Measurements from ENCODE around the gene DR1.
A peak's percentile ranks its signal among the peaks of the same experiment; 100 is the strongest.

DR1 gene

DNA sequence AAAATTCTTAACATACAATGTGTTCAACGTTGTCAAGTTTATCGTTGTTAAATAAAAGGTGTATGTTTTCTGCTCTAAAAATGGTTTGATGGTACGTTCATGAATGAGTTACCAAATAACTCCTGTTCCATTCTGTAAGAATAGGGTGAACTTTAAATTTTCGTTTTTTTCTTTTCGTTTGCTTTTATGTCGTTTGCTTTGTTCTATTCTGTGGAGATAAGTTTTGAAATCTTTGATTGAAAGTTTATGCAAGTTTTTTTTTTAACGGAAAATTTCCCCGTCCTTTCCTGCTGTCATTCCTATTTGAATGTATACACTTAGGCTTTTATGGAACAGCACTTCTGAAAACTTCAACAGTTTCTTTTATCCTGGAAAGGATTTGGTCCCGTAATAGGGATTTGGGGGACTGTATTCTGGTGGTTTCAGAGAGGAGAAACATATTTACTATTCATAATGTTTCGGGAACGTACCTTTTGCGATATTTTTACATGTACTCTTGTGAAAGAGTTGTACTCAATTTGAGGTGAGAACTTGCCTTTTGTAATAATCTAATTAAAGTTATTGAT is 1.7 kb downstream of the DR1 start:
- H4K91ac ChIP-seq (ENCODE audit: low read length) = no peak overlapping the region
- H2BK12ac ChIP-seq (ENCODE audit: low read length in 2 of 2) = no peak overlapping the region
- no peak for DNase-seq
- no peak overlapping the region for H2BK15ac ChIP-seq (ENCODE audit: low read depth, poor library complexity, severe bottlenecking)
- H3K27me3 ChIP-seq (ENCODE audit: control insufficient read depth in 1 of 2, insufficient read depth in 1 of 2, low read length in 2 of 2) = no peaks in the 10 kb centered on the region
- H3K14ac ChIP-seq (ENCODE audit: low read length in 2 of 2) = no peak overlapping the region
- H3K36me3 ChIP-seq (ENCODE audit: control insufficient read depth in 1 of 2, insufficient read depth in 2 of 2, low read depth in 1 of 2, low read length in 2 of 2) = peaks cover 0 to 3% of the 10 kb centered on the region in 2 experiments
- no peak overlapping the region for H3K27ac ChIP-seq (ENCODE audit: low read length, poor library complexity, severe bottlenecking)
- no peak overlapping the region for H3K23ac ChIP-seq (ENCODE audit: low read length in 2 of 2)
- no peak overlapping the region for H2AK5ac ChIP-seq (ENCODE audit: low read length, severe bottlenecking)
- H3K18ac ChIP-seq (ENCODE audit: low read depth in 1 of 2, low read length in 2 of 2) = no peak overlapping the region
- peaks cover 4% of the 10 kb centered on the region for H3K79me1 ChIP-seq (replicated peaks; ENCODE audit: low read length, poor library complexity, severe bottlenecking)
- H2BK5ac ChIP-seq (ENCODE audit: low read depth, low read length, poor library complexity, severe bottlenecking) = no peak overlapping the region
- WGBS = 12% methylated on average over 10 of the region's 12 CpGs
- H3K9me3 ChIP-seq (ENCODE audit: control insufficient read depth, low read length) = no peaks in the 10 kb centered on the region
- no peak overlapping the region for H2AFZ ChIP-seq (ENCODE audit: low read depth, low read length)
- H3K4me3 ChIP-seq (ENCODE audit: insufficient read depth in 1 of 2, low read depth in 1 of 2, low read length in 2 of 2) = peak overlapping the region in 1 of 2 experiments; percentile 95
- no peak overlapping the region for H2BK120ac ChIP-seq (ENCODE audit: low read depth, low read length)
- no peak overlapping the region for H3K4ac ChIP-seq (ENCODE audit: low read depth in 1 of 2, low read length in 2 of 2)
- peak overlapping the region; percentile 92 for H3K4me2 ChIP-seq (ENCODE audit: low read length, poor library complexity, severe bottlenecking)
- peak overlapping the region; percentile 99 for H3K9ac ChIP-seq (ENCODE audit: low read length)
- H3K4me1 ChIP-seq (ENCODE audit: control insufficient read depth, insufficient read depth, low read depth, low read length) = peaks cover 4% of the 10 kb centered on the region
- no peak overlapping the region for H4K8ac ChIP-seq (ENCODE audit: low read length)

DNA sequence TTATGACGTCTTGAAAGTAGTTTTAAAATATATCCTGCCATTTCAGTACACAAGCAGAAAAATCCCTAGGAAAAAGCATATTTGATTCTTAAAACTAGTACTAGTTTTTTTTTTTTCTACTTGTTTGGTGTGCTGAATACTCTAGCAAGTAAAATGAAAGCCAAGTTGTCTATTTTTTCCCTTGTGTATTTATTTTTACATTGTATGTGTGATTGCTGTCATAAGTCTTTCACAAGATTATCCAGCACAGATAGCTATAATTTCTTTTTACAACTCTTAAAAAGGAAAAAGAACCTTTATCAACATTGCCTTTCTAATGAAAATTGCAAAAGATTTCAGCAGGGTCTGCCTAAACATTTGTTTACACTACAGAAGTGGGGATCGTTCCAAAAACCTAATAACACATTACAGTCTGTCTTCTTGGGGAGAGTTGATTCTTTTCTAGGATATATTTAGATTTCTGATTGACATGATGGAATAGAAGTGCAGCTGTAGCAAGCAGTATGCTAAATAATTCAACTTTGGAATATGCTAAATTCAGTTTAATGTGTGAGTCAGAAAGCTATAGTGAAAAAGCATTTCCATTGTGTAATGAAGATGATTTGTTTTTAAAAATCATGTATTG is 2.5 kb downstream of the DR1 start:
- no peak overlapping the region for H2BK15ac ChIP-seq (ENCODE audit: low read depth, poor library complexity, severe bottlenecking)
- H2AK5ac ChIP-seq (ENCODE audit: low read length, severe bottlenecking) = no peak overlapping the region
- peaks cover 3% of the 10 kb centered on the region for H3K79me1 ChIP-seq (replicated peaks; ENCODE audit: low read length, poor library complexity, severe bottlenecking)
- no peak overlapping the region for H3K14ac ChIP-seq (ENCODE audit: low read length in 2 of 2)
- H3K27ac ChIP-seq (ENCODE audit: low read length, poor library complexity, severe bottlenecking) = no peak overlapping the region
- H2BK120ac ChIP-seq (ENCODE audit: low read depth, low read length) = no peak overlapping the region
- no peak overlapping the region for H2BK12ac ChIP-seq (ENCODE audit: low read length in 2 of 2)
- no CpG with 5 or more reads among the region's 2 CpGs for WGBS
- H2BK5ac ChIP-seq (ENCODE audit: low read depth, low read length, poor library complexity, severe bottlenecking) = no peak overlapping the region
- H3K9me3 ChIP-seq (ENCODE audit: control insufficient read depth, low read length) = no peaks in the 10 kb centered on the region
- no peak overlapping the region for H2AFZ ChIP-seq (ENCODE audit: low read depth, low read length)
- no peak overlapping the region for H4K8ac ChIP-seq (ENCODE audit: low read length)
- peak overlapping the region; percentile 99 for H3K9ac ChIP-seq (ENCODE audit: low read length)
- H3K4me2 ChIP-seq (ENCODE audit: low read length, poor library complexity, severe bottlenecking) = peak overlapping the region; percentile 21
- peaks cover 0 to 3% of the 10 kb centered on the region in 2 experiments for H3K36me3 ChIP-seq (ENCODE audit: control insufficient read depth in 1 of 2, insufficient read depth in 2 of 2, low read depth in 1 of 2, low read length in 2 of 2)
- H3K4me3 ChIP-seq (ENCODE audit: insufficient read depth in 1 of 2, low read depth in 1 of 2, low read length in 2 of 2) = peak overlapping the region in 1 of 2 experiments; percentile 95
- no peak overlapping the region for H4K91ac ChIP-seq (ENCODE audit: low read length)
- peaks cover 4% of the 10 kb centered on the region for H3K4me1 ChIP-seq (ENCODE audit: control insufficient read depth, insufficient read depth, low read depth, low read length)
- no peak overlapping the region for H3K4ac ChIP-seq (ENCODE audit: low read depth in 1 of 2, low read length in 2 of 2)
- no peak overlapping the region for H3K18ac ChIP-seq (ENCODE audit: low read depth in 1 of 2, low read length in 2 of 2)
- DNase-seq = no peak
- no peaks in the 10 kb centered on the region for H3K27me3 ChIP-seq (ENCODE audit: control insufficient read depth in 1 of 2, insufficient read depth in 1 of 2, low read length in 2 of 2)
- no peak overlapping the region for H3K23ac ChIP-seq (ENCODE audit: low read length in 2 of 2)

DNA sequence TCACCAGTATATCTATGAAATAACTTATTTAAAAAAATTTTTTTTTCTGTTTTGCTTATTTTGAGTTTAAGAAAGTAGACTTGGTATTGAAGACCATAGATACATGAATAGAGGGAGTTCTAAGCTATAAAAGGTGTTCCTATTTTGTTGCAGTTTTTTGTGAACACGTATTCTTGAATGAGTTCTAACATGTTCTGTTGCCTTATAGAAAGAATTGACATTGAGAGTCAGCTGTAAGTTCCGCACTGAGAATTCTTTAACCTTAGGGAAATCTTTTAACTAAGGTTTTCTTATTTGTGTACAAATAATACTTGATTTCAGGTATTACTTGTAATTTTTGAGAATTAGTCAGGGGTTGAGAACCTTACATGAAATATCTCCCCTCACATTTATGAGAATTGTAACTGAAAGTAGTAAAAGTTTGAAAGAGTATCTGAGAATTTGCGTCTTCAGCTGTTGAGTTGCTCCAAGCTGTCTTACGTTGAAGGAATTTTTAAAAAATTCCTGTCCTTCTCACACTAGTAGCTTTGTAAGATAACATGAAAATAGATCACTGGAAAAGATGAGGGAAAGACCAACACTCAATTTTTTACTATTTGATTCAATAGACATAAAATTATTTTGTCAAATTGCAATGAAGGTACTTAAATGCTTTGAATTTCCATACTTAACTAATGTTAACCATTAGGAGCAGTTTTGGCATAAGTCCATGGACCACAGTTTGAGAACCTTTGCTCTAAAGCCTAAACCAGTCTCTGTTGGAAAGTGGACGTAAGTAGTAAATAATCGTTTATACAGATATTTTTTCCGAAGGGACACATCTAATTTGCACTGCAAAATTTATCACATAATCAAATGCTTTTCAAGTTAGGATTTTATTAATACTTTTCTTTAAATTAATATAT is 3.8 kb downstream of the DR1 start:
- peak; percentile 42 for DNase-seq

DNA sequence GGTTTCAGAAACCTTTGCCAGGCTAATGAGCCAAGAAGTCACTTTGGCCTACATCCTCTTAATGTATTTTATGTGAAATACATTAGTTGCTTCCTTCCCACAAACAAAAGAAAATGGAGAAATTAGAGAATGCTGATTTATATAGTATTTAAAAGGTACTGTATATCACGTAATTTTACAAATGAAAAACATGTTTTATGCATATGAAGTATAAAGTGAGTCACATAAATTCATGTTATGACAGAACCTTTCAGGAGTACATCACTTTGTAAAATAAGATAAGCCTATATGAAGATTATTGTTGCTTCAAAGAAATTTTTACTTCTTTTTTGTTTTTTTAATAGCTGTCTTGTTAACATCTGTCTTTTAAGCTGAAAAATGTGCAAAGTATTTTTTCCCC is 4.6 kb downstream of the DR1 start:
- H3K4me1 ChIP-seq (ENCODE audit: control insufficient read depth, insufficient read depth, low read depth, low read length) = peaks cover 3% of the 10 kb centered on the region
- peak overlapping the region; percentile 27 for H3K9ac ChIP-seq (ENCODE audit: low read length)
- peaks cover 2% of the 10 kb centered on the region for H3K79me1 ChIP-seq (replicated peaks; ENCODE audit: low read length, poor library complexity, severe bottlenecking)
- H3K36me3 ChIP-seq (ENCODE audit: control insufficient read depth in 1 of 2, insufficient read depth in 2 of 2, low read depth in 1 of 2, low read length in 2 of 2) = peaks cover 0 to 19% of the 10 kb centered on the region in 2 experiments
- no peaks in the 10 kb centered on the region for H3K9me3 ChIP-seq (ENCODE audit: control insufficient read depth, low read length)
- H2AFZ ChIP-seq (ENCODE audit: low read depth, low read length) = no peak overlapping the region
- H2BK12ac ChIP-seq (ENCODE audit: low read length in 2 of 2) = no peak overlapping the region
- H3K4me2 ChIP-seq (ENCODE audit: low read length, poor library complexity, severe bottlenecking) = no peak overlapping the region
- no peak for DNase-seq
- no peak overlapping the region for H2BK5ac ChIP-seq (ENCODE audit: low read depth, low read length, poor library complexity, severe bottlenecking)
- H3K23ac ChIP-seq (ENCODE audit: low read length in 2 of 2) = no peak overlapping the region
- H3K4ac ChIP-seq (ENCODE audit: low read depth in 1 of 2, low read length in 2 of 2) = no peak overlapping the region
- H4K8ac ChIP-seq (ENCODE audit: low read length) = no peak overlapping the region
- peak overlapping the region in 1 of 2 experiments; percentile 95 for H3K4me3 ChIP-seq (ENCODE audit: insufficient read depth in 1 of 2, low read depth in 1 of 2, low read length in 2 of 2)
- H3K14ac ChIP-seq (ENCODE audit: low read length in 2 of 2) = no peak overlapping the region
- no CpG with 5 or more reads among the region's 1 CpG for WGBS
- no peak overlapping the region for H2BK15ac ChIP-seq (ENCODE audit: low read depth, poor library complexity, severe bottlenecking)
- H3K27me3 ChIP-seq (ENCODE audit: control insufficient read depth in 1 of 2, insufficient read depth in 1 of 2, low read length in 2 of 2) = no peaks in the 10 kb centered on the region
- H2BK120ac ChIP-seq (ENCODE audit: low read depth, low read length) = no peak overlapping the region
- H3K18ac ChIP-seq (ENCODE audit: low read depth in 1 of 2, low read length in 2 of 2) = no peak overlapping the region
- H3K27ac ChIP-seq (ENCODE audit: low read length, poor library complexity, severe bottlenecking) = no peak overlapping the region
- no peak overlapping the region for H2AK5ac ChIP-seq (ENCODE audit: low read length, severe bottlenecking)
- no peak overlapping the region for H4K91ac ChIP-seq (ENCODE audit: low read length)

More for the DNA sequence above, 3.8 kb downstream of the DR1 start:
- no peak overlapping the region for H2BK12ac ChIP-seq (ENCODE audit: low read length in 2 of 2)
- H3K9me3 ChIP-seq (ENCODE audit: control insufficient read depth, low read length) = no peaks in the 10 kb centered on the region
- no peak overlapping the region for H3K4ac ChIP-seq (ENCODE audit: low read depth in 1 of 2, low read length in 2 of 2)
- H2AK5ac ChIP-seq (ENCODE audit: low read length, severe bottlenecking) = no peak overlapping the region
- H2BK5ac ChIP-seq (ENCODE audit: low read depth, low read length, poor library complexity, severe bottlenecking) = no peak overlapping the region
- no peak overlapping the region for H2AFZ ChIP-seq (ENCODE audit: low read depth, low read length)
- H3K23ac ChIP-seq (ENCODE audit: low read length in 2 of 2) = no peak overlapping the region
- no peak overlapping the region for H3K27ac ChIP-seq (ENCODE audit: low read length, poor library complexity, severe bottlenecking)
- no peak overlapping the region for H2BK15ac ChIP-seq (ENCODE audit: low read depth, poor library complexity, severe bottlenecking)
- H3K4me2 ChIP-seq (ENCODE audit: low read length, poor library complexity, severe bottlenecking) = no peak overlapping the region
- peak overlapping the region in 1 of 2 experiments; percentile 95 for H3K4me3 ChIP-seq (ENCODE audit: insufficient read depth in 1 of 2, low read depth in 1 of 2, low read length in 2 of 2)
- no peak overlapping the region for H4K91ac ChIP-seq (ENCODE audit: low read length)
- H3K79me1 ChIP-seq (replicated peaks; ENCODE audit: low read length, poor library complexity, severe bottlenecking) = peaks cover 3% of the 10 kb centered on the region
- peak overlapping the region; percentile 99 for H3K9ac ChIP-seq (ENCODE audit: low read length)
- peaks cover 0 to 11% of the 10 kb centered on the region in 2 experiments for H3K36me3 ChIP-seq (ENCODE audit: control insufficient read depth in 1 of 2, insufficient read depth in 2 of 2, low read depth in 1 of 2, low read length in 2 of 2)
- peaks cover 4% of the 10 kb centered on the region for H3K4me1 ChIP-seq (ENCODE audit: control insufficient read depth, insufficient read depth, low read depth, low read length)
- H3K14ac ChIP-seq (ENCODE audit: low read length in 2 of 2) = no peak overlapping the region
- H4K8ac ChIP-seq (ENCODE audit: low read length) = no peak overlapping the region
- H2BK120ac ChIP-seq (ENCODE audit: low read depth, low read length) = no peak overlapping the region
- H3K18ac ChIP-seq (ENCODE audit: low read depth in 1 of 2, low read length in 2 of 2) = no peak overlapping the region
- H3K27me3 ChIP-seq (ENCODE audit: control insufficient read depth in 1 of 2, insufficient read depth in 1 of 2, low read length in 2 of 2) = no peaks in the 10 kb centered on the region
- WGBS = 81% methylated on average over 1 of the region's 7 CpGs
